ENCODE data around the gene SYT9. TPM values are rescaled to one million over a fixed set of nuclear protein-coding genes. Genes with fewer than 3 reads are reported as not detected.

Gene SYT9
- total RNA-seq, 4 donors from 2014 or later: 0.24 to 2.1 (median 0.52) TPM

GRCh38 chr11:7469351-7469865, 217.7 kb downstream of the SYT9 start:
- no peaks in the 10 kb centered on the region for H3K4me1 ChIP-seq
- H3K27ac ChIP-seq: no peak overlapping the region
- DNase-seq (ENCODE audit: low spot score in 2 of 2): no peak
- no peaks in the 10 kb centered on the region for H3K27me3 ChIP-seq
- H3K36me3 ChIP-seq: no peaks in the 10 kb centered on the region
- no peak for TF ChIP-seq POLR2A (IDR thresholded peaks at IDR 0.05)
- TF ChIP-seq CTCF (IDR thresholded peaks at IDR 0.05): no peak
- TF ChIP-seq EP300 (IDR thresholded peaks at IDR 0.05): no peak
- no peak for TF ChIP-seq POLR2AphosphoS5 (IDR thresholded peaks at IDR 0.05)
- H3K9me3 ChIP-seq: no peaks in the 10 kb centered on the region
- WGBS: 92% methylated on average over 5 of the region's 5 CpGs
- no peak overlapping the region for H3K4me3 ChIP-seq

GRCh38 chr11:7471071-7471470, 219.4 kb downstream of the SYT9 start:
- Histone ChIP-seq H3K27ac (no peak overlapping the region), H3K4me3 (no peak overlapping the region), H3K4me1 (no peaks in the 10 kb centered on the region), H3K27me3 (no peaks in the 10 kb centered on the region), H3K36me3 (no peaks in the 10 kb centered on the region), H3K9me3 (no peaks in the 10 kb centered on the region)
- TF ChIP-seq POLR2AphosphoS5 (IDR thresholded peaks at IDR 0.05) (no peak), EP300 (IDR thresholded peaks at IDR 0.05) (no peak), CTCF (IDR thresholded peaks at IDR 0.05) (no peak), POLR2A (IDR thresholded peaks at IDR 0.05) (no peak)
- DNase-seq (ENCODE audit: low spot score in 2 of 2): no peak
- 90% methylated on average over 7 of the region's 7 CpGs for WGBS

GRCh38 chr11:7473717-7474116, 222.0 kb downstream of the SYT9 start:
- H3K4me3 ChIP-seq: no peak overlapping the region
- TF ChIP-seq POLR2A (IDR thresholded peaks at IDR 0.05) (no peak), CTCF (IDR thresholded peaks at IDR 0.05) (no peak), POLR2AphosphoS5 (IDR thresholded peaks at IDR 0.05) (no peak), EP300 (IDR thresholded peaks at IDR 0.05) (no peak)
- no peaks in the 10 kb centered on the region for H3K27me3 ChIP-seq
- 89% methylated on average over 1 of the region's 1 CpG for WGBS
- no peak overlapping the region for H3K27ac ChIP-seq
- H3K9me3 ChIP-seq: no peaks in the 10 kb centered on the region
- H3K4me1 ChIP-seq: no peaks in the 10 kb centered on the region
- H3K36me3 ChIP-seq: no peaks in the 10 kb centered on the region
- no peak for DNase-seq (ENCODE audit: low spot score in 2 of 2)

- Histone ChIP-seq H3K36me3 (no peaks in the 10 kb centered on the region), H3K4me1 (peaks cover 6% of the 10 kb centered on the region), H3K9me3 (no peaks in the 10 kb centered on the region), H3K27me3 (no peaks in the 10 kb centered on the region), H3K4me3 (no peak overlapping the region), H3K27ac (no peak overlapping the region)
- DNase-seq (ENCODE audit: low spot score in 2 of 2): no peak
- WGBS: 62% methylated on average over 2 of the region's 2 CpGs
- TF ChIP-seq POLR2AphosphoS5 (IDR thresholded peaks at IDR 0.05) (no peak), EP300 (IDR thresholded peaks at IDR 0.05) (no peak), CTCF (IDR thresholded peaks at IDR 0.05) (no peak), POLR2A (IDR thresholded peaks at IDR 0.05) (no peak)
Measured at GRCh38 chr11:7480113-7480512, 228.4 kb downstream of the SYT9 start.

- peaks cover 6% of the 10 kb centered on the region for H3K4me1 ChIP-seq
- H3K9me3 ChIP-seq: no peaks in the 10 kb centered on the region
- no peak overlapping the region for H3K27ac ChIP-seq
- no peak for DNase-seq (ENCODE audit: low spot score in 2 of 2)
- WGBS: 71% methylated on average over 3 of the region's 3 CpGs
- H3K27me3 ChIP-seq: no peaks in the 10 kb centered on the region
- H3K4me3 ChIP-seq: no peak overlapping the region
- no peak for TF ChIP-seq POLR2A (IDR thresholded peaks at IDR 0.05)
- H3K36me3 ChIP-seq: no peaks in the 10 kb centered on the region
Measured at GRCh38 chr11:7484131-7484530, 232.4 kb downstream of the SYT9 start.

GRCh38 chr11:7484645-7485044, 232.9 kb downstream of the SYT9 start:
- H3K27me3 ChIP-seq: no peaks in the 10 kb centered on the region
- no peak overlapping the region for H3K4me3 ChIP-seq
- DNase-seq (ENCODE audit: low spot score in 2 of 2): no peak
- H3K36me3 ChIP-seq: no peaks in the 10 kb centered on the region
- TF ChIP-seq POLR2A (IDR thresholded peaks at IDR 0.05) (no peak), CTCF (IDR thresholded peaks at IDR 0.05) (no peak), EP300 (IDR thresholded peaks at IDR 0.05) (no peak), POLR2AphosphoS5 (IDR thresholded peaks at IDR 0.05) (no peak)
- peak overlapping the region; percentile 41 for H3K27ac ChIP-seq
- no peaks in the 10 kb centered on the region for H3K9me3 ChIP-seq
- H3K4me1 ChIP-seq: peaks cover 8% of the 10 kb centered on the region
- WGBS: 77% methylated on average over 3 of the region's 3 CpGs

Measured in suprapubic skin (tissue), 4 donors.